NCI-H2227 (cell line): ENCODE results near the gene TBC1D21.

ENCODE experiments used
- DNase-seq: peaks from one replicate; lab custom pipeline; 2025; ENCODE audit not compliant: unreplicated experiment; lab: John Stamatoyannopoulos, UW

TBC1D21 gene, protein sequence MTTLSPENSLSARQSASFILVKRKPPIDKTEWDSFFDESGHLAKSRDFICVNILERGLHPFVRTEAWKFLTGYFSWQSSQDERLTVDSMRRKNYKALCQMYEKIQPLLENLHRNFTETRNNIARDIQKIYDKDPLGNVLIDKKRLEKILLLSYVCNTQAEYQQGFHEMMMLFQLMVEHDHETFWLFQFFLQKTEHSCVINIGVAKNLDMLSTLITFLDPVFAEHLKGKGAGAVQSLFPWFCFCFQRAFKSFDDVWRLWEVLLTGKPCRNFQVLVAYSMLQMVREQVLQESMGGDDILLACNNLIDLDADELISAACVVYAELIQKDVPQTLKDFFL

GRCh38 chr15:73873456-73873855 lies at the start of gene TBC1D21:
Gene TBC1D21 (plus strand): TSS chr15:73873564. CDS start chr15:73873710, 146 bp downstream.
- no peak for DNase-seq

DNA sequence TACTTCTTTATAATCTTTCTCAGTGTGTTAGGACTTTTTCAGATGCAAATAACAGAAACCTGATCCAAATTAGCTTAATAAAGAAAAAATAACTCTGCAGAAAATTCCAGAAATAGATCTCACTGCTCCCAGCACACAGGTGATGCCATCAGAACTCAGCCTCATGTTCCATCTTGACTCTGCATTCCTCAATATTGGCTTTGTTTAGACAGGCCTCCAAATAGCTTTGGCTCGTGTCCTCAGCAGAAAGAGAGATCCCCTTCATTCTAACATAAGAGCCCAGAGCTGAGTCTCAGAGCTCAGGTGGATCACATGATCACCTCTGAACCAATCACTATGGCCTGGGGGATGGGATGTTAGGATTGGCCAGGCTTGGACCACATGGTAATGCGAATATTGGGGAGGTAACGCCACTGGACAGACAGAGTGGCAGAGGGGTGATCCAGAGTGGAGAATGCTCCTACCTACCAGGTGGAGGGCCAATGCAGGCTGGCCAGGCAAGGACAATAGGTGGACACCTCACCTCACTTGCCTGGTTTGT lies 46.6 kb upstream of the TBC1D21 start:
- DNase-seq, result no peak

DNA sequence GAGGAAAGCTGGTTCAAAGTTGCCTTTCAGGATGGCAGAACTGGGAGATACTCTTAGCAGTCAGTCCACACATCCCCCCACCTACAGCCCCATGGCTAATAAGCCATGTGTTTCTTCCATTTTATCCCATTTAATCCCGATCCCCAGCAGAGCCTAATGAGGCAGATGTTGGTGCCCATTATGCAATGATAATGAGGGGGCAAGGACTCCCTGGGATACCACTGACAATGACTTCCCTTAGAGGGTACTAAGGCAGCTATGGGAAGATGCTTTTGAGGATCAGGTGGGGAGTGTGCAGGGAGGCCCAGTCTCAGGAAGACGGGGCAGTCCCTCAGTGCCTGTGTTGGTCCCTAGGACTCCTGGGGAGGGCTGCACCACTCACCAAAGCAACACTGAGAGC lies 43.8 kb upstream of the TBC1D21 start:
- no peak for DNase-seq

GRCh38 chr15:73832657-73833056 lies 40.7 kb upstream of the TBC1D21 start:
- DNase-seq, result no peak

DNA sequence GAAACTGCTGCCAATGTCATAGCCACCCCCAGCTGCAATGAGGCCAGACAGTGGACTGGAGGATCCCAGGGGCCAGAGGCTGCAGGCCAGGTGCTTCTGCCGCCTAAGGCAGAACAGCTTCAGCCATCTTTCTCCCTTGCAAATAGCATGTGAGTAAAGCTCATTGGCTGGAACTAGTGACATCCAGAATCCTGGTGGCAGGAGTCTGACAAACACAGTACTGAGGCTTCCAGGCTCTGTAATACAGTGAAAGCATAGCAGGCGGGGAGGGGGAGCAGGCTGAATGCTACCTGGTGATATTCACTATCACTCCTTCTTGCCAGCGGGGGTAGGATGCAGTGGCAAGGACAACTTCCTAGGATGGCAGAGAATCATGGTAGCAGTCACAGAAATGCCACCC lies 36.5 kb upstream of the TBC1D21 start:
- no peak for DNase-seq

GRCh38 chr15:73838831-73839426 lies 34.4 kb upstream of the TBC1D21 start:
- DNase-seq, result no peak

DNA sequence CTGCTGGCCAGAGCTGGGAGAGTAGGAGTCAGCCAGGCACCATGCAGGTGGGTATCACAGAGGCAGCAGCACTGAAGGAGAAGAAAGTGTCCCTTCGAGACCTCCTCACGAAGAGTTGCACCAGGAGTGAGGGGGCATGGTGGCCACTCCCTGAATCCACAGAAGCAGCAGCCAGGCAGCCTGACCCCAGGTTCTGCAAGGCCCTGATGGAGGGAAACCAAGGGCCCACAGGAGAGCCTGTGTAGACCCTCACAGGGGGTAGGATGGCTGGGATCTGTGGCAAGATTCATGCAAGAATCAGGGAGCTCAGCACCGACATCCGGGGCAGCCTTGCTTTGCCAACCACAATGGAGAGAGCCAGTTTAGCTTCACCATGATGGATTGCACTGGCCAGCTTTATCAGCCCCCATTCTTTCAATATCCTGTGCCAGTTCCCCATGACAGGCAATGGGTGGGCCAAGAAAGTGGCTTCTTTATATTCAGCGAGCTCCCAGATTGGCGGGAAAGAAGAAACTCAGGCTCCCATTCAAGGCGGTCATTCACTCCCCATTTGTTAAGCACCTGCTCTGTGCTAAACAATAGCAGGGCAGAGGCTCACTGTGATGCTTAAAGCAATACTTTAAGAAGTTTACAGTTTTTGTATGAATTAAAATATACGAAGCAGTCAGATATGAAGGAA lies 33.5 kb upstream of the TBC1D21 start:
- no peak for DNase-seq

- no peak for DNase-seq
Observed at GRCh38 chr15:73840771-73841170, 32.6 kb upstream of the TBC1D21 start.

DNA sequence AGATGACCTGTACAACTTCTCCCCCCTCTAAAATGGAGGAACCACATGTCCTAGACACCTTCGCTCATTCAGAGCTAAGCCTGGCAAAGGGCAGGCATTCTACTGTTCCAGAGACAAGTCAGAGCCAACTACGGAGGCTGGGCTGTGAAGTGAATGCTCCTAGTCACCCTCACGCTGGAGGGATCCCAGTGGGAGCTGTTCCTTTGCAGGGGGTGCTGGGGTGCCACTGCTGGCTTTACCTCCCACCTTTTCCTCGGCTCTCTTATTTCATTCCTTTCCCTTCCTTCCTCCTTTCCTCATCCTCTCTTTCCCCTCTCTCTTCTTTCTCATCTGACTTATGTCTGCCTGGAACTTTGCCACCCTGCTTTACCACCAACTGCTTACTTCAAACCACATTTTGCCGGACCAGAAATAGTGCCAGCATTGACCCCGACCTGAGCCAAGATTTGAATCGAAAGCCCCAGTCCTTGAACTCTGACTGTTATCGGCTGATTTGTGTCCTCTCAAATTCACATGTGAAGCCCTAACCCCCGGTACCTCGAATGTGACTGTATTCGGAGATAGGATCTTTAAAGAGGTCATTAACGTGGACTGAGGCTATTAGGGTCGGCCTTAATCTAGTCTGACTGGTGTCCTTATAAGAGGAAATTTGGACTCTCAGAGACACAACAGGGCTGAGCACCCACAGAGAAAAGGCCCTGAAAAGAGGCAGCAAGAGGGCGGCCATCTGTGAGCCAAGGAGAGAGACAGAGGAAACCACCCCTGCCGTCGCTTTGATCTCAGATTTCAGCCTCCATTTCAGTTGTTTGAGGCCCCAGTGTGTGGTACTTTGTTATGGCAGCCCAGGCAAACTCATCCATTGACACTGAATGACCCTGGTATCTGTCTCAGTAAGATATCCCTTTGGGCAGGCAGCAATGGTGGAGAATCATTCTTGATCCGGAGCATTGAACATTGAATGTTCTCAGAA lies 31.3 kb upstream of the TBC1D21 start:
- no peak for DNase-seq

DNA sequence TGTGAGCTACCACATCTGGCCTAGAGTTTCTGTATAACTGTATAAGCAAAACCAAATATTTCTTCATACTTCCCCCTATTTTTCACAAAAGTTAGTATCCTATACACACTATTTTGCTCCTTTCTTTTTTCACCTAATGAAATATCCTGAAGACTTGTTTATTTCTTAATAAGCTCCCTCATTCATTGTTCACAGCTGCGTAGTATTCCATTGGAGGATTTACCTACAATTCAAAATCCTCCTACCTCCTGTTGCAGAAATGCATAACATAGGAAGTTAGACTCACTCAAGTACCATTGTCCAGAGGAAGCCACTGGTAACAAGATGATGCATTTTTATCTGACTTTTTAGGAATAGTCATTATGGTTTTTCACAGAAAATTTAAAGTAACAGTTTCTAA lies 29.6 kb upstream of the TBC1D21 start:
- no peak for DNase-seq

DNA sequence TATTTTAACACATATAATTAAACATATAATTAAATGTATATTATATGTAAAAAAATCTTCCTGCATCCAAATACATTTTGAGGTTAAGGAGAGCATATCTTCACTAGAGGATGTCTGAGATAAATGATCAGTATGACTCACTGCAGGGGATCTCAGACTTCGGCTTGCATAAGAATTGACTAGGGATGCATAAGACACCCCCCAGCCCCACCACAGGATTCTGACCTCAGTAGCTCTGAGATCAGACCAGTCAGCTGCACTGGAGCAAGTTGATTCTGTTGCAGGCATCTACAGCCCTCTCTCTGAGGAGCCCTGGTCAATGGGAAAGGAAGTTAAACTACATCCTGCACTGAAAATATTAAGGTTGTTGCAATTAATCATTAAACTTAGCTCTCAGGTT lies 29.0 kb upstream of the TBC1D21 start:
- no peak for DNase-seq

DNA sequence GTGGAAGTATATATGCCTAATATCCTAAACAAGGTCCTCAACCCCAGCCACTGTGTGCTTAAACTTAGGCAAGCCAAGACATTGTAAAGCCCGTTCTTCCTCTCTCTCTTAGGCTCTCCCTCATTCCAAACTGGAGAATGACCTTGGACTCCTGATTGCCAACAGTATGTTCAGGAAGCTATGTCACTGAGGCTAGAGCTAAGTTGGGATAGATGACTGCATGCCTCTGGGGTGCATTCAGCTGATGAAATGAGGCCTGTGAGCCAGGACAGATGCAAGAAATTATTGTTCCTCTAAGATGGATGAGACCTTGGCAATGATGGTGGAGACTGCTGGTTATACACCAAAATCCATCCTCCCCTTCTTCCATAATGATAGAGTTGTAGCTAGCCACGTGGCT lies 27.9 kb upstream of the TBC1D21 start:
- no peak for DNase-seq

DNA sequence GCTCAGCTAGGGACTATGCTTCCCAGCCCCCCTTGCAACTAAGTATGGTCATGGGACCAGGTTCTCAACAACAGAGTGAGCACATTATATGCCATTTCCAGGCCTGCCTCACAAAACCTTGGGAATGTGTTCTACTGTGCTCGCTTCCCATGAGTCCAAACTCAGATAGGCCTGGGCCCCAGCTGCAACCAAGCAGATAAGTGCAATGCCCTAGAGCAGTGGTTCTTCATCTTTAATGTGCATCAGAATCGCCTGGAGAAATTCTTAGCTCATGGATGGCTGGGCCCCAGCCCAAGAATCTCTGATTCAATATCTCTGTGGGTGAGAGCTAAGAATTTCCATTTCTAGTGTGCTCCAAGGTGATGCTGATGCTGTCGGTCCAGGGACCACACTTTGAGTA lies 27.5 kb upstream of the TBC1D21 start:
- DNase-seq, result no peak

DNA sequence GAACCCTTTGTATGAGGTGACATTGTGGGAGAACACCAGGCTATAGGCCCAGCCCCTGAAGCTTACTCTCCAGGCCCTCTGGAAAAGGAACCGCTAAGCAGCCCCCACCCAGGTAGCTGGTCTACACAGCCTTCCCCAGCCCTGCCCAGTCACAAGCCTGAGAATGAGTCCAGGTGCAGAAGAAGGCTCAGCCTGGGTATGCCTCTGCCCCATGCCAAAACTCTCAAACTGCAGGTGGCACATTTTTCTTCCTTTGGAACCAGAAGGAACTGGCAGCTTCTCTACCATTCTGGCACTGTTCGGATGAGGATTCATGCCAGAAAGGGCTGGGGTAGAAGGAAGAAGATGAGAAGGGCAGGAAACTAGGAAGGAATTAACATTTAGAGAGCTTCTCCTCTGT lies 23.7 kb upstream of the TBC1D21 start:
- no peak for DNase-seq

DNA sequence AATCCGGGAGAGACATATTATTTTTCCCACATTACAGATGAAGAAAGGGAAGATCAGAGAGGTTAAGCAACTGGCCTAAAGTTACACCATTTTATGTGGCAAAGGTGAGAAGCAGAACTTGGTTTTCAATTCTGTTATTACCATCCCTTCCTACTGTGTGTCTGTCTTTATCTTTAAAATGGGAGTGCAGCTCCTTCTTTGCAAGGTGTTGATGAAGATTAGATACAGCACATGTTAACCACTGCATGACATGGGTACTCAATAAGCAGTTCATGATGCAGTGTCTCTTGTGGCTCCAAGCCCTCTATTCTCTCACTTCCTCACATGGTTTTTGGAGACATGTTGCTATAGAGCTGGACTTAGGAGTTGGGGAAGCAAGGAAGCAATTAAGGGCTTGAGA lies 23.1 kb upstream of the TBC1D21 start:
- no peak for DNase-seq

DNA sequence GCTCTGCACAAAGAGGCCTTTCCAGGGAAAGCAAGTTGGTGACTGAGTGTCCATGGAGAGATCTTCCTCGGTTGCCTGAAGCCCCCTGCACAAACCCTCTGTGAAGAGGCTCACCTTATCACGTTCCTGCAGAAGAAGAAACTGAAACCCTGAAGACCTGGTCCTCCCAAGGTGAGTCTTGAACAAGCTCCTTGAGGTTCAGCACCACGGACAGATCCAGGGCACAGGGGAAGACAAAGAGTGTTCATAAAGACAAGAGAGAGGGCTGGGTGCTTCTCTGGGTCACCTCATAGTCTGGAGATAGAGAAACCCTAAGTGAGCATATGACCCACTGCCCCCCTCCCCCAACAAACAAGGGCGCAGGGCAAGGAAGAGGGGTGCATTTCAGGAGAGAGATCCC lies 21.7 kb upstream of the TBC1D21 start:
- DNase-seq, result no peak

GRCh38 chr15:73852507-73852906 lies 20.9 kb upstream of the TBC1D21 start:
- no peak for DNase-seq

DNA sequence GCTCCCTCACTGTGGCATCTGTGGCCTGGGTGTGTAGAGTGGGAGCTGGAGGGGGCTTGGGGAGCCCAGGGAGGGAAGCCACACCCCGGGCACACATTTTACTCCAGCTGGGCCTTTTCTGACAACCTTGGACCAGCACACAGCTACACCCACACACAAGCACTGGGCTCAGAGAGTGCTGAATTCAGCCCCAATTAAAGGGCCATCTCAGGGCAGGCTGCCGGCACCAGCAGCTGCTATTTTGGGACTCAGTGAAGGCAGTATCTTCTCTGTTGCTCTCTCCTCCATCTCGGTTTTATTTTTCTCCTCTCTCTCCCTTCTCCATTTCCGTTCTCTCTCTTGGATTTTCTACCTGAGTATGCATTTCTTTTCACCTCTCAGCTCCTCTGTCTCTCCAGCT lies 19.1 kb upstream of the TBC1D21 start:
- DNase-seq, result no peak

- DNase-seq, result no peak
Observed at GRCh38 chr15:73856458-73857192, 16.7 kb upstream of the TBC1D21 start.

DNA sequence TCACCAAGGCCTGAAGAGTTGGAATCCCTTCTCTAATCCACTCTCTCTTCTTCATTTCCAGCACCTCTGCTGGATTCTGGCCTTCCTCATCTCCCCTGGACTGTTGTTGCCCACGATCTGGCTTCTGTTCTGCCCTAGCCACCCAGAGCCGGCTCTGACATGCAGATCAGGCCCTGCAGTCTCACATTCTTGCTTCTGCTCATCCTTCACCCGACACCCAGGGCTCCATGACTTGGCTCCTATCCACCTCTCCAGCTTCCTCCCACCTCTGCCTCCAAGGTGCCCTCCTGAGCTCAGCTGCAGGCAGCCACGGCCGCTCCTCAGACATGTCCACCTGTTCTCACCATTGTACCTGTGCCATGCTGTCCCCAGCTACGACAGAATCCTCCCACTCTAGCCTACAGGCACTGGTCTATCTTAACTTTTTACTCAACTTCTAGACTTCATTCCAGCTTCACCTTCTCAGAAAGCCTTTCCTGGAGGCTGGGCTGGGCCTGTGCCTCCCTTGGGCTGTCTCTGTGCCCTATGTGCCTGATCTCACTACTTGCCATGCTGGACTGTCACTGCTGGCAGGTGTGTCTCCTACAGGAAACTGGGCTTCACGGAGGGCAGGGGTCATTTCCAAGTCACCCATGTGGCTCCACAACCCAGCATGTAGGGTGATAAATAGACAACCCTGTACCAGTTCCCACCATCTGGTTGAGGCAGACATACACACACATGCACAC lies 16.0 kb upstream of the TBC1D21 start:
- no peak for DNase-seq
